Measurements from ENCODE around the gene AFG3L2.
"Not testable (repeated sequence)": the region's sequence is repeated elsewhere in the genome, so short reads cannot be mapped to it uniquely, and the experiment has no call there.

The AFG3L2 gene

GRCh38 chr18:12376754-12377555 lies at the start of gene AFG3L2:
Gene AFG3L2 (minus strand): TSS chr18:12377227. CDS start chr18:12377082, 145 bp downstream.
- DNase-seq, result peak; percentile 92 to 99

- DNase-seq, result no peak
Observed at GRCh38 chr18:12424252-12424651, 47.2 kb upstream of the AFG3L2 start.

GRCh38 chr18:12423820-12424219 lies 46.8 kb upstream of the AFG3L2 start:
- no peak for DNase-seq

DNA sequence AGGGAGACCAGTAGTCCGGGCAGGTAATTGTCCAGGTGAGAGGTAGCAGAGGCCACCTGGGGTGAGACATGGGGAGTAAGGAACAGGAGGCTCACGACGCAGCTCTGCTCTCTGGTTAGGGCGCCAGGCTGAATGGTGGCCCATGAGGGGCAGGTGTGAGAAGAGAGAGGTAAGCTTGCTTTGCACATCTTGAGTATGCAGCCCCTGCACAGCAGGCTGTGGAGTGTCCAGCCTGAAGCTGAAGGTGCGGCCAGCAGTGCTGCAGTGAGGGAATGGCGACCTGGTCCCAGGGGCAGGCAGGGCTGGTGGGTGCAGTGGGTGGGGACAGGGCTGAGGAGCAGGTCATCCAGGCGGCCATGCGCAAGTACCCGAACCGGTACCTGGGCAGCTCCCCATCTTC lies 46.4 kb upstream of the AFG3L2 start:
- no peak for DNase-seq

DNA sequence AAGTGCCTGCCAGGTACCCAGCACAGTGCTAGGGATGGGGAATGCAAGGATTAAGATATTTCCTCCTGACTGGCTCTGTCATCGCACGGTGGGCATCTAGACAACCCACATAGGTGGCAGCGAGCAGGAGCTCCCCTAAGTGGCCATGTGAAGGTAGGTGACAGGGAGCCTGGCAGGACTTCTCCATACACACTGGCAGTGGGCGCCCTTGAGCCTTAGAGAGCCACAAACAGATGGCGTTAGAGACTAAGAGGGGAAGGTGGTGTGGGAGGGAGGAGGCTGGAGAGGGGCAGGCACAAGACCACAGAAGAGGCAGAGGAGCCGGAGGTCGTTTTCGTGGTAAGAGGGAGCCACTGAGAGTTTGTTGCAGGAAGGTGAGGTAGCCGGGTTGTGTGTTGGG lies 45.9 kb upstream of the AFG3L2 start:
- peak in 1 of 2 experiments; percentile 23 for DNase-seq

GRCh38 chr18:12421732-12422131 lies 44.7 kb upstream of the AFG3L2 start:
- DNase-seq, result no peak

- no peak for DNase-seq
Observed at GRCh38 chr18:12420821-12421421, 43.9 kb upstream of the AFG3L2 start.

GRCh38 chr18:12417687-12418086 lies 40.7 kb upstream of the AFG3L2 start:
- no peak for DNase-seq

DNA sequence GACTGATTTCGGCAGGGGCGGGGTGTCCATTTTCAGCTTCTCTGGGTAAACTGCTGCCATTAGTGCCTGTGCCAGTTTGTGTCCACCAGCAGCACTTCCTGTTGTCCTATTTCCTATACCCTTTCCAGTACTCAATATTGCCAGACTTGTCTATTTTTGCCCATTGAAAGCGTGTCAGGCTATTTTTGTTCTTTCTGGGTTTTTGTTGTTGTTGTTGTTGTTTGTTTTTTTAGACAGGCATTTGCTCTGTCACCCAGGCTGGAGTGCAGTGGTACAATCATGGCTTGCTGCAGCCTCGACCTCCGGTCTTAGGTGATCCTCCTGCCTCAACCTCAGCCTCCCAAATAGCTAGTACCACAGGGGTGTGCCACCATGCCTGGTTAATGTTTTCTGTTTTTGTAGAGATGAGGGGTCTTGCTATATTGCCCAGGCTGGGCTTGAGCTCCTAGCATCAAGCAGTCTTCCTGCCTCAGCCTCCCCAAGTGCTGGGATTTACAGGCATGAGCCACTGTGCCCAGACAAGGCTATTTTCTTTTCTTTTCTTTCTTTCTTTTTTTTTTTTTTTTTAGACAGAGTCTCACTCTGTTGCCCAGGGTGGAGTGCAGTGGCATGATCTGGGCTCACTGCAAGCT lies 39.2 kb upstream of the AFG3L2 start:
- DNase-seq, result no peak

DNA sequence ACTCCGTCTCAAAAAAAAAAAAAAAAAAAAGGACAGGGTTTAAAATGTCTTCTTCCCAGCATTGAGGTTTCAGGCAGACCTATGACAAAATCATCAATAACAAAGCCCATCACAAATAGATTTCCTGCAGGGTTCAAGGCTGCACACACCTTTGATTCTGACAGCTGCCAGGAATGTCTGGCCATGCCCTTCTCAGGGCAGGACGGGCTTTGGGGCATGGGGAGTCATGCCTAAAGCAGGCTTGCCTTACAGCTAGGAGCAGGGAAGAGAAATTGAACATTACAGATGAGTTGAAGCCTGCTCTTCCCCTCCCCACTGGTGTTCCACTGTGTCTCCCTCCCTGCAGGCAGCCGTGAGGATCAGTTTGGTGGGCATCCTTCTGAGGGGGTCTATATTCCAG lies 34.4 kb upstream of the AFG3L2 start:
- no peak for DNase-seq

GRCh38 chr18:12410747-12411146 lies 33.7 kb upstream of the AFG3L2 start:
- DNase-seq, result not testable (repeated sequence)

DNA sequence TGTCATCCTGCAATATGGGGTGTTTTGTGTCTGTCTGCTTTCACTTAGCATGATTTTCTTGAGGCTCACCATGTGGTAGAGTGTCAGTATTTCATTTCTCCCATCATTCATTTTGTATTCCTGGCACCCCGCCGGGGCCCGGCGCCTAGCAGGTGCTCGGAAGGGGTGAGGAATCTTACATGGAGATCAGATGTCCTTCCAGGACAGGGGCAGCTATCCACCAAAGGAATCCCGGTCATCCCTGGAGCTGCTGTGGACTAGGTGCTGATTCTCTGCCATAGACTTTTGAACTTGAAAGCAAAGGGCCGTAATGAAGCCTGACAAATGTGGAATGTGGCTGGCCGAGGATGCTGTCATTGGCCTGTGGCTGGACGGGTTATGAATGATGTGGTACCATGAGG lies 33.1 kb upstream of the AFG3L2 start:
- DNase-seq, result no peak

- DNase-seq, result no peak
Observed at GRCh38 chr18:12409469-12409868, 32.4 kb upstream of the AFG3L2 start.

- DNase-seq, result no peak
Observed at GRCh38 chr18:12408247-12408869, 31.3 kb upstream of the AFG3L2 start.

- no peak for DNase-seq
Observed at GRCh38 chr18:12406371-12407111, 29.5 kb upstream of the AFG3L2 start.

DNA sequence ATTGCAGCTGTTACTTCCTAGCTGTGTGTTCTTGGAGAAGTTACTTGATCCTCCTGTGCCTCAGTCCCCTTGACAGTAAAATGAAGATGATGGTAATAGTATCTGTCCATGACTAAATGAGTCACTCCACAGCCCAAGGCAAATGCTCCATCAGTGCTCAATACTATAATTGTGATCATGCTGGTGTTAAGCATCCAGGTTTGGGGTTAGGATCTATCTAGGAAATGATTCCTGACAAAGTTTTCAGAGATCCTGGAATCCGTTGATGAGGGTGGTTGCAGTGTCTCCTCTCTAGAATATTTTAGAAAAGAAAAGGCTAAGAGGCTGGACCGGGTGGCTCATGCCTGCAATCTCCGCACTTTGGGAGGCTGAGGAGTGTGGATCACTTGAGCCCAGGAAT lies 28.0 kb upstream of the AFG3L2 start:
- DNase-seq, result no peak

DNA sequence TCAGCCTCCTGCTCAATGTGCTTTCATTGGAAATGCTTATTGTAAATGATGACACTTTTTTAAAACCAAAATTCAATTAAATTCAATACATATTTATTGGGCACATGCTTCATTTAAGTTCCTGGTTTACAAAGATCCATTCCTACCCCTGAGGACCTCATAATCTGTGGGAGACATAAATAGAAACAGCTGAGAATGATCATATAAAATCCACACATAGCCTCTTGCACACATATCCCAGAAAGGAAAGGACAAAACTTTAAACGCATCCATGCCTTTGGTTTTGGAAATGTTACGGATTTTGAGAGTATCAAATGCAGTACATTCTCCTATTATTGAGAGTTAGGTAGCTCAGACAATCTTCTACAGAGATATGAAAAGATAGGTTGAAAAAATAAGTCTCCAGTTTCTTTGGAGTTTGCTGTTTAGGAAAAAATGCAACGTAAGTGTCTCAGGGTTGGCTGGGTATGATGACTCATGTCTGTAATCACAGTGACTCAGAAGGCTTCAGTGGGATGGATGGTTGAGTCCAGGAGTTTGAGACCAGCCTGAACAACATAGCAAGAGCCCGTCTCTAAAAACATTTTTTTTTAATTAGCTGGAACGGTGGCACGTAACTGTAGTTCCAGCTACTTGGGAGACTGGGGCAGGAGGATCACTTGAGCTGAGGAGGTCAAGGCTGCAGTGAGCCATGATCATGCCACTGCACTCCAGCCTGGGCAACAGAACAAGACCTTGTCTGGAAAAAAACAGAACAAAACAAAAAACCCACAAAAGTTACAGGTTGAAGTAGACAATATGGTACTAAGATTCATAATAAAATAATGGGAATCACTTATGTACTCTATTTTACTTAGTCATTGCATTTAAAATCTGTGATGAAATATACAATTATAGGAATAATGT lies 26.8 kb upstream of the AFG3L2 start:
- peak in 1 of 2 experiments; percentile 41 for DNase-seq

DNA sequence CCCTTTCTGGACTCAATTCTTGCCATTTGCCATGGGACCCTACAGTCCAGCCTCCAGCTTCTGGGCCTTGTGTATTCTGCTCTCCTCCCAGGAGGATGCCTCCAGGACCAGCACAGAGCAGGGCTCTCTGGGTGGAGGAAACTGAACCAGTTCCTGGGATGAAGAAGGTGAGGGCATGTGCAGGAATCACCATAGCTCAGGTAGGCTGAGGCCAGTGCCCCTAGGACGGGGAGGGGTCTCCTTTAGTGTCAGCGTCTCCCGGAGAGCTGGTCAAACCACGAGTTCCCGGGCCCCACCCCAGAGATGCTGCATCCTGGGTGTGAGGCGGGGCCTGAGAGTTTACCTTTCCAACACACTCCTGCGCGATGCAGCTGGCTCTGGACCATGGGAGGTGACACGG lies 24.9 kb upstream of the AFG3L2 start:
- no peak for DNase-seq

GRCh38 chr18:12399231-12399630 lies 22.2 kb upstream of the AFG3L2 start:
- DNase-seq, result no peak

DNA sequence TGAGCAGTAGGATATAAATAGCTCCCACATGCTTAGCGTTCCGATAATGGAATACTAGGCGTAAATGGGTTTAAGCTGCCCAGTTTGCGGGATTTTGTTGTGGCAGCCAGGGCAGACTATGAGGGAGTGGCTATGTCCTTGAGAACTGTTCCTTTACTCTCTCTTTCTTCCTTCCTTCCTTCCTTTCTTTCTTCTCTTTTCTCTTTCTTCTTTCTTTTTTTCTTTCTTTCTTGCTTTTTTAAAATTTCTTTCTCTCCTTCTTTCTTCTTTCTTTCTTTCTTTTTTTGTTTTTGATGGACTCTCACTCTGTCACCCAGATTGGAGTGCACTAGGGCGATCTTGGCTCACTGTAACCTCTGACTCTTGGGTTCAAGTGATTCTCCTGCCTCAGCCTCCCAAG lies 21.6 kb upstream of the AFG3L2 start:
- DNase-seq, result no peak

GRCh38 chr18:12397793-12398192 lies 20.8 kb upstream of the AFG3L2 start:
- DNase-seq, result no peak

DNA sequence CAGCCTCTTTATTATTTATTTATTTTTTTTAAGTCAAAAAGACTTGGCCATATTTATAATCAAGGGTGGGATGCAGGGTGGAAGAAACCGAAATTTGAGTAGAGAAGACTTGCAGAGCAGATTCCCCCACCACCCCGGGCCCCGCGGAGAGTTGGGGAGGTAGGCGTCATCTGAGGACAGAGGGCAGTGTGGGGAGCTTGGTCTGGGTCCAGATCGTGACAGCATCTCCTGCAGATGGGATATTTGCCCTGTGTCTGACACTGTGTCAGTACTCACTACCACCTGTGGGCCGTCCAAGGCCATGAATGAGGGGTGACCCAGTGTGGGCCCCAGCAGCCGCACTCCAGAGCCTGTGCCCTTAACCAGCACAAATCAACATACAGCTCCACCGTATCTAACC lies 20.2 kb upstream of the AFG3L2 start:
- no peak for DNase-seq

All from SW 1271 (cell line).